Measurements from ENCODE around the gene CNTROB. TPM values are rescaled to one million over a fixed set of nuclear protein-coding genes. Genes with fewer than 3 reads are reported as not detected.

CNTROB gene
- total RNA-seq, 2 experiments from 2014 or later: 49.3 to 56.3 TPM

GRCh38 chr17:7930841-7931631 is 970 bp upstream of the CNTROB start:
- CTCF ChIA-PET: interaction anchor here (0.9 to 3.8 kb wide), 3 partner anchors 9 to 66 kb away, joined by 4 to 38 read pairs (median 12); no protein-coding TSS in a partner anchor
- Mint-ChIP-seq H3K27ac (peak overlapping the region; percentile 87), H3K4me1 (ENCODE audit: low read depth) (peaks cover 38% of the 10 kb centered on the region), H3K36me3 (ENCODE audit: low read depth) (peaks cover 16% of the 10 kb centered on the region), H3K9me3 (no peaks in the 10 kb centered on the region), H3K27me3 (ENCODE audit: low read depth) (no peaks in the 10 kb centered on the region), H3K4me3 (peak overlapping the region; percentile 91)
- no peak for DNase-seq
- intact Hi-C loops (cut with micrococcal nuclease): loop anchor here (5.0 kb wide), 3 partner anchors 316 to 454 kb away; partner anchors contain the start of genes CTC1, PFAS, RPL26 and ZBTB4

GRCh38 chr17:7932483-7932891 is 481 bp downstream of the CNTROB start:
- intact Hi-C loops (cut with micrococcal nuclease): loop anchor here (1.0 to 5.0 kb wide), 12 partner anchors 10 to 455 kb away; partner anchors contain the start of genes CTC1, NAA38, PFAS and RPL26
- DNase-seq: peak; percentile 41
- Mint-ChIP-seq H3K9me3 (no peaks in the 10 kb centered on the region), H3K4me3 (peak overlapping the region; percentile 91), H3K27ac (peak overlapping the region; percentile 87), H3K4me1 (ENCODE audit: low read depth) (peaks cover 38% of the 10 kb centered on the region), H3K36me3 (ENCODE audit: low read depth) (peaks cover 26% of the 10 kb centered on the region), H3K27me3 (ENCODE audit: low read depth) (no peaks in the 10 kb centered on the region)
- CTCF ChIA-PET: interaction anchor here (0.6 to 3.8 kb wide), 15 partner anchors 9 to 218 kb away, joined by 3 to 38 read pairs (median 4); no protein-coding TSS in a partner anchor

- Mint-ChIP-seq H3K4me3 (peak overlapping the region; percentile 91), H3K36me3 (ENCODE audit: low read depth) (peaks cover 25% of the 10 kb centered on the region), H3K4me1 (ENCODE audit: low read depth) (peaks cover 38% of the 10 kb centered on the region), H3K27me3 (ENCODE audit: low read depth) (no peaks in the 10 kb centered on the region), H3K27ac (peak overlapping the region; percentile 87), H3K9me3 (no peaks in the 10 kb centered on the region)
- CTCF ChIA-PET: interaction anchor here (0.6 to 3.8 kb wide), 20 partner anchors 8 to 259 kb away, joined by 3 to 38 read pairs (median 3); partner anchors contain the start of genes KDM6B and NAA38
- peak; percentile 43 for DNase-seq
- intact Hi-C loops (cut with micrococcal nuclease): loop anchor here (1.0 to 5.0 kb wide), 12 partner anchors 11 to 456 kb away; partner anchors contain the start of genes CTC1, NAA38, PFAS and RPL26
Observed at GRCh38 chr17:7932949-7933348, 943 bp downstream of the CNTROB start.

GRCh38 chr17:7935859-7936258 is 3.9 kb downstream of the CNTROB start:
- Mint-ChIP-seq H3K36me3 (ENCODE audit: low read depth) (peaks cover 39% of the 10 kb centered on the region), H3K4me1 (ENCODE audit: low read depth) (peaks cover 30% of the 10 kb centered on the region), H3K27me3 (ENCODE audit: low read depth) (no peaks in the 10 kb centered on the region), H3K9me3 (no peaks in the 10 kb centered on the region), H3K27ac (no peak overlapping the region), H3K4me3 (no peak overlapping the region)
- intact Hi-C loops (cut with micrococcal nuclease): no loop called here
- CTCF ChIA-PET: interaction anchor here (1.1 to 1.9 kb wide), 5 partner anchors 20 to 229 kb away, joined by 3 to 6 read pairs (median 3); partner anchors contain the start of gene RNF227
- DNase-seq: no peak

- no peak for DNase-seq
- H3K9me3 Mint-ChIP-seq: no peaks in the 10 kb centered on the region
- no peaks in the 10 kb centered on the region for H3K27me3 Mint-ChIP-seq (ENCODE audit: low read depth)
- no peak overlapping the region for H3K27ac Mint-ChIP-seq
- no peak overlapping the region for H3K4me3 Mint-ChIP-seq
- H3K4me1 Mint-ChIP-seq (ENCODE audit: low read depth): peaks cover 3% of the 10 kb centered on the region
- peaks cover 53% of the 10 kb centered on the region for H3K36me3 Mint-ChIP-seq (ENCODE audit: low read depth)
- CTCF ChIA-PET: interaction anchor here (0.6 to 0.7 kb wide), 2 partner anchors 34 to 253 kb away, joined by 3 read pairs; no protein-coding TSS in a partner anchor
- intact Hi-C loops (cut with micrococcal nuclease): no loop called here
Observed at GRCh38 chr17:7940034-7940433, 8.0 kb downstream of the CNTROB start.

GRCh38 chr17:7940743-7941142 is 8.7 kb downstream of the CNTROB start:
- CTCF ChIA-PET: interaction anchor here (0.7 to 2.0 kb wide), 4 partner anchors 8 to 254 kb away, joined by 3 to 6 read pairs (median 3); partner anchors contain the start of genes CNTROB and TRAPPC1
- intact Hi-C loops (cut with micrococcal nuclease): no loop called here
- H3K36me3 Mint-ChIP-seq (ENCODE audit: low read depth): peaks cover 52% of the 10 kb centered on the region

GRCh38 chr17:7943291-7943690 is 11.3 kb downstream of the CNTROB start:
- Mint-ChIP-seq H3K9me3 (no peaks in the 10 kb centered on the region), H3K4me3 (no peak overlapping the region), H3K27ac (no peak overlapping the region), H3K36me3 (ENCODE audit: low read depth) (peaks cover 56% of the 10 kb centered on the region), H3K4me1 (ENCODE audit: low read depth) (no peaks in the 10 kb centered on the region), H3K27me3 (ENCODE audit: low read depth) (no peaks in the 10 kb centered on the region)
- no peak for DNase-seq
- intact Hi-C loops (cut with micrococcal nuclease): no loop called here
- CTCF ChIA-PET: interaction anchor here (1.0 kb wide), 1 partner anchor 9 kb away, joined by 3 read pairs; no protein-coding TSS in a partner anchor

More at GRCh38 chr17:7940743-7941142, 8.7 kb downstream of the CNTROB start:
- no peak overlapping the region for H3K27ac Mint-ChIP-seq
- no peak for DNase-seq
- no peaks in the 10 kb centered on the region for H3K27me3 Mint-ChIP-seq (ENCODE audit: low read depth)
- no peak overlapping the region for H3K4me3 Mint-ChIP-seq
- H3K9me3 Mint-ChIP-seq: no peaks in the 10 kb centered on the region
- H3K4me1 Mint-ChIP-seq (ENCODE audit: low read depth): no peaks in the 10 kb centered on the region

- H3K4me1 Mint-ChIP-seq (ENCODE audit: low read depth): no peaks in the 10 kb centered on the region
- CTCF ChIA-PET: interaction anchor here (0.7 to 2.0 kb wide), 4 partner anchors 10 to 150 kb away, joined by 3 to 8 read pairs (median 3); no protein-coding TSS in a partner anchor
- H3K4me3 Mint-ChIP-seq: no peak overlapping the region
- H3K9me3 Mint-ChIP-seq: no peaks in the 10 kb centered on the region
- no peak for DNase-seq
- no peaks in the 10 kb centered on the region for H3K27me3 Mint-ChIP-seq (ENCODE audit: low read depth)
- H3K36me3 Mint-ChIP-seq (ENCODE audit: low read depth): peaks cover 60% of the 10 kb centered on the region
- H3K27ac Mint-ChIP-seq: no peak overlapping the region
- intact Hi-C loops (cut with micrococcal nuclease): no loop called here
Observed at GRCh38 chr17:7944326-7944725, 12.3 kb downstream of the CNTROB start.

GRCh38 chr17:7945651-7946050 is 13.6 kb downstream of the CNTROB start:
- CTCF ChIA-PET: interaction anchor here (0.6 to 2.0 kb wide), 4 partner anchors 8 to 44 kb away, joined by 3 to 8 read pairs (median 6); no protein-coding TSS in a partner anchor
- H3K36me3 Mint-ChIP-seq (ENCODE audit: low read depth): peaks cover 58% of the 10 kb centered on the region
- no peak overlapping the region for H3K27ac Mint-ChIP-seq
- H3K4me1 Mint-ChIP-seq (ENCODE audit: low read depth): peaks cover 4% of the 10 kb centered on the region
- DNase-seq: no peak
- no peak overlapping the region for H3K4me3 Mint-ChIP-seq
- intact Hi-C loops (cut with micrococcal nuclease): no loop called here
- no peaks in the 10 kb centered on the region for H3K9me3 Mint-ChIP-seq
- H3K27me3 Mint-ChIP-seq (ENCODE audit: low read depth): no peaks in the 10 kb centered on the region

- CTCF ChIA-PET: interaction anchor here (0.7 to 1.6 kb wide), 2 partner anchors 9 to 44 kb away, joined by 4 to 8 read pairs; no protein-coding TSS in a partner anchor
- Mint-ChIP-seq H3K4me1 (ENCODE audit: low read depth) (peaks cover 10% of the 10 kb centered on the region), H3K4me3 (no peak overlapping the region), H3K36me3 (ENCODE audit: low read depth) (peaks cover 54% of the 10 kb centered on the region), H3K27ac (no peak overlapping the region), H3K27me3 (ENCODE audit: low read depth) (no peaks in the 10 kb centered on the region), H3K9me3 (no peaks in the 10 kb centered on the region)
- intact Hi-C loops (cut with micrococcal nuclease): no loop called here
- no peak for DNase-seq
Observed at GRCh38 chr17:7946441-7946840, 14.4 kb downstream of the CNTROB start.

- Mint-ChIP-seq H3K36me3 (ENCODE audit: low read depth) (peaks cover 50% of the 10 kb centered on the region), H3K9me3 (no peaks in the 10 kb centered on the region), H3K4me3 (no peak overlapping the region), H3K4me1 (ENCODE audit: low read depth) (peaks cover 16% of the 10 kb centered on the region), H3K27me3 (ENCODE audit: low read depth) (no peaks in the 10 kb centered on the region), H3K27ac (no peak overlapping the region)
- intact Hi-C loops (cut with micrococcal nuclease): no loop called here
- CTCF ChIA-PET: interaction anchor here (0.6 to 0.9 kb wide), 2 partner anchors 42 to 105 kb away, joined by 3 read pairs; no protein-coding TSS in a partner anchor
- no peak for DNase-seq
Observed at GRCh38 chr17:7947651-7948050, 15.6 kb downstream of the CNTROB start.

- intact Hi-C loops (cut with micrococcal nuclease): loop anchor here (5.0 kb wide), 1 partner anchor 37 kb away; no protein-coding TSS in a partner anchor
- CTCF ChIA-PET: no interaction called here
- Mint-ChIP-seq H3K36me3 (ENCODE audit: low read depth) (peaks cover 32% of the 10 kb centered on the region), H3K27me3 (ENCODE audit: low read depth) (no peaks in the 10 kb centered on the region), H3K4me3 (no peak overlapping the region), H3K27ac (no peak overlapping the region), H3K4me1 (ENCODE audit: low read depth) (peaks cover 16% of the 10 kb centered on the region), H3K9me3 (no peaks in the 10 kb centered on the region)
- no peak for DNase-seq
Observed at GRCh38 chr17:7950578-7950977, 18.6 kb downstream of the CNTROB start.
